Spleen (tissue), 11 donors: ENCODE measurements around the gene RAD51B. TPM values are rescaled to one million over a fixed set of nuclear protein-coding genes. Genes with fewer than 3 reads are reported as not detected.
A peak's percentile ranks its signal among the peaks of the same experiment; 100 is the strongest.
"Not testable (repeated sequence)": the region's sequence is repeated elsewhere in the genome, so short reads cannot be mapped to it uniquely, and the experiment has no call there.

Experiments used
- DNase-seq: peaks from one replicate; pipeline ENCODE4 v3.0.0-alpha.2; 2020
- H3K27ac ChIP-seq, 8 donors: fragments of 200-600 bp; sonication (generic) in 7 of 8; 1 replicate in 4 of 8; 2 replicates in 4 of 8; pipeline versions ENCODE4 v1.5.0 to v1.8.0; 2016 to 2021; ENCODE audit warnings: inconsistent platforms in 4 of 8, mild to moderate bottlenecking in 4 of 8, moderate library complexity in 1 of 8
- H3K27me3 ChIP-seq, 7 donors: fragments of 200-600 bp; sonication (generic) in 6 of 7; replicated peaks in 1 of 7; 1 replicate in 4 of 7; 2 replicates in 3 of 7; pipeline versions ENCODE4 v1.5.0 to v1.8.0; 2016 to 2021; ENCODE audit warnings: inconsistent platforms in 3 of 7, mild to moderate bottlenecking in 1 of 7
- H3K36me3 ChIP-seq, 6 donors: fragments of 200-600 bp; sonication (generic) in 5 of 6; 1 replicate in 4 of 6; 2 replicates in 2 of 6; pipeline versions ENCODE4 v1.5.0 to v1.8.0; 2016 to 2021; ENCODE audit warnings: inconsistent platforms in 2 of 6
- H3K4me1 ChIP-seq, 6 donors: fragments of 200-600 bp; sonication (generic) in 5 of 6; 1 replicate in 3 of 6; 2 replicates in 3 of 6; pipeline versions ENCODE4 v1.5.0 to v1.8.0; 2016 to 2021; ENCODE audit warnings: inconsistent platforms in 3 of 6
- H3K4me3 ChIP-seq, 8 donors: fragments of 200-600 bp; sonication (generic) in 7 of 8; 1 replicate in 4 of 8; 2 replicates in 4 of 8; pipeline versions ENCODE4 v1.5.0 to v1.8.0; 2016 to 2021; ENCODE audit warnings: inconsistent platforms in 4 of 8, mild to moderate bottlenecking in 4 of 8, moderate library complexity in 2 of 8
- H3K9me3 ChIP-seq, 8 donors: fragments of 200-600 bp; sonication (generic) in 7 of 8; 1 replicate in 4 of 8; 2 replicates in 4 of 8; pipeline versions ENCODE4 v1.5.0 to v1.8.0; 2016 to 2021; ENCODE audit warnings: inconsistent platforms in 4 of 8
- POLR2A ChIP-seq, 3 donors: fragments of 450-650 bp; IDR thresholded peaks; one replicate each; pipeline ENCODE4 v1.5.1; 2017; ENCODE audit warnings: antibody characterized with exemption in 3 of 3, mild to moderate bottlenecking in 1 of 3
- POLR2AphosphoS5 ChIP-seq, 3 donors: sonication (generic); formaldehyde crosslinking; IDR thresholded peaks; one replicate each; pipeline ENCODE4 v1.5.1; 2017; ENCODE audit warnings: antibody characterized with exemption in 3 of 3
- WGBS, 5 donors: extraction: QIAGEN DNeasy Blood & Tissue Kit in 3 of 5; methylation state at CpG; one replicate each; pipeline versions ENCODE4 v1.1.5 to v1.1.7; 2013 to 2018; 5-methylcytosine and 5-hydroxymethylcytosine counted together
- intact Hi-C: fragments of 100-400 bp; cut with DNase I; formaldehyde crosslinking; loops from one replicate; pipeline ENCODE4 v1.15.0; 2023; ENCODE audit warnings: low total_unique reads
- polyA plus RNA-seq, 3 donors: library from polyadenylated mRNA; stranded (reverse); fragments of 200-250 nt; gene quantifications; one replicate each; pipeline ENCODE4 v1.2.1, GENCODE V29; 2013
- total RNA-seq, 7 donors: library from RNA; depleted of rRNA in 3 of 7; stranded (reverse); fragments of >200 nt in 3 of 7; fragmentation: NEBNext Ultra II Directional in 4 of 7; extraction: Animal tissue kit (Norgen Biotek cat#: 25700) in 4 of 7; gene quantifications; one replicate each; pipeline versions ENCODE4 v1.1.0 to v1.2.1, GENCODE V29; 2016 to 2021
- TF ChIP-seq, protein P1 (sequence below), 11 experiments: fragments of 200-600 bp in 7 of 11; fragments of 450-650 bp in 4 of 11; sonication (generic) in 4 of 11; IDR thresholded peaks in 8 of 11; conservative IDR thresholded peaks in 3 of 11; 1 replicate in 7 of 11; 2 replicates in 4 of 11; pipeline versions ENCODE4 v1.4.0 to v1.8.0; 2016 to 2021; ENCODE audit warnings: antibody characterized with exemption in 11 of 11, inconsistent platforms in 4 of 11, mild to moderate bottlenecking in 1 of 11
- donor health status: healthy with polysubstance abuse.
- donor health status: DM: no; HTN: no; CAD: no; lungs with moderate emphysema.
- donor health status: DM: no; HTN: no; CAD: no.
- donor health status: Bipolar disorder and iron deficiency.
- donor health status: healthy.
- donor health status: DM: no; HTN: no; CAD: no.
- donor health status: DM: yes; HTN: yes; CAD: no.

RAD51B gene
- total and polyA plus RNA-seq, 10 donors: 4.2 to 43.7 (median 29.8) TPM

DNA sequence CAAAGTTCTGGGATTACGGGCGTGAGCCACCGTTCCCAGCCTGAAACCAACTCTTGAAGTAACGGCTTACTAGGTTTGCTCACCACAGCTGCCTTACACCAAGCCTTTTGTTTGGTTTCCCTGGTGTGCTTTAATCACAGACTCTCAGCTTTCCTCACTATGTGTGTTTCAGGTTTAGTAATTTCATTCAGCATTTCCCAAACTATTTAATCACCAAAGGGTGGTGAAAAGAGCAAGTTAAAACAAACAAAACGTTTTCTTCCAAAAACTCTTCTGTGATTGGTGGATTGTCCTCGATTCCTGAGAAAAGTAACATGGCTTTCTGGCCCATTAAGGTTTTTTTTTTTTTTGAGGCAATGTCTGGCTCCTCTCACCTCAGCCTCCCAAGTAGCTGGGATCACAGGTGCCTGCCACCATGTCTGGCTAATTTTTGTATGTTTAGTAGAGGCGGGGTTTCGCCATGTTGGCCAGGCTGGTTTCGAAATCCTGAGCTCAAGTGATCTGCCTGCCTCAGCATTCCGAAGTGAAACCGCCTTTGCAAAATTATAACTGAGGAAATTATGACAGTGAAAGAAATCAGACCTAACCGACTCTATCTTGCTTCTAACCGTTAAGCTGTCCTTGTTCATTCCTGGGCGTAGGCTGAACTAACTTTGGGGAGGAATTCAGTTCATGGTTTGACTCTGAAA is 1.7 kb upstream of the RAD51B start:
- 69 to 90% (median 80%) methylated on average over 14 of the region's 14 CpGs for WGBS, 5 donors
- Histone ChIP-seq H3K27ac (peak overlapping the region in 6 of 8 donors; percentile 36 to 90 (median 86)), H3K27me3 (no peaks in the 10 kb centered on the region), H3K36me3 (peaks cover 0 to 16% (median 9%) of the 10 kb centered on the region in 6 donors), H3K4me1 (peaks cover 32 to 78% (median 59%) of the 10 kb centered on the region in 6 donors), H3K9me3 (no peaks in the 10 kb centered on the region), H3K4me3 (peak overlapping the region in 1 of 8 donors; percentile 95)
- intact Hi-C loops: no loop called here
- no peak for DNase-seq
- TF ChIP-seq POLR2AphosphoS5 (IDR thresholded peaks at IDR 0.05): no peak
- TF ChIP-seq, protein P1, sequence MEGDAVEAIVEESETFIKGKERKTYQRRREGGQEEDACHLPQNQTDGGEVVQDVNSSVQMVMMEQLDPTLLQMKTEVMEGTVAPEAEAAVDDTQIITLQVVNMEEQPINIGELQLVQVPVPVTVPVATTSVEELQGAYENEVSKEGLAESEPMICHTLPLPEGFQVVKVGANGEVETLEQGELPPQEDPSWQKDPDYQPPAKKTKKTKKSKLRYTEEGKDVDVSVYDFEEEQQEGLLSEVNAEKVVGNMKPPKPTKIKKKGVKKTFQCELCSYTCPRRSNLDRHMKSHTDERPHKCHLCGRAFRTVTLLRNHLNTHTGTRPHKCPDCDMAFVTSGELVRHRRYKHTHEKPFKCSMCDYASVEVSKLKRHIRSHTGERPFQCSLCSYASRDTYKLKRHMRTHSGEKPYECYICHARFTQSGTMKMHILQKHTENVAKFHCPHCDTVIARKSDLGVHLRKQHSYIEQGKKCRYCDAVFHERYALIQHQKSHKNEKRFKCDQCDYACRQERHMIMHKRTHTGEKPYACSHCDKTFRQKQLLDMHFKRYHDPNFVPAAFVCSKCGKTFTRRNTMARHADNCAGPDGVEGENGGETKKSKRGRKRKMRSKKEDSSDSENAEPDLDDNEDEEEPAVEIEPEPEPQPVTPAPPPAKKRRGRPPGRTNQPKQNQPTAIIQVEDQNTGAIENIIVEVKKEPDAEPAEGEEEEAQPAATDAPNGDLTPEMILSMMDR (IDR thresholded peaks at IDR 0.05 in 8 of 11, conservative IDR thresholded peaks at IDR 0.05 in 3 of 11): no peak
- no peak for TF ChIP-seq POLR2A (IDR thresholded peaks at IDR 0.05)

DNA sequence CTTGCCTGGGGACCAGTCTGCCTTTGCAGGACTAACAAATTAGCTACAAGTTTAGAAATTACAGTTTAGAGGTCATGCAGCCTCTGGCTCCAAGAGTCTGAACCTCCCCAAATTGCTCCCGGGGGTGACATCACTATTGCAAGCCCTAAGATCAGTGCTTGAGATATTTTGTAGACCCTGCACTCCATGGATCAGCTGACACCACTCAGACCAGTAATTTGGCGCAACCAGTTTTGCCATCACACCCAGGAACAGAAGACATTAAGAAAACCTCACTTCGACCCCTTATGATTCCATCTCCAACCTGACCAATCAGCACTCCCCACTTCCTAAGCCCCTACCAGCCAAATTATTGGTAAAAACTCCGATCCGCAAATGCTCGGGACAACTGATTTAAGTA is 1.1 kb upstream of the RAD51B start:
- H3K9me3 ChIP-seq, DNase-seq, intact Hi-C loops, H3K27me3 ChIP-seq, H3K36me3 ChIP-seq: not testable (repeated sequence)
- H3K27ac ChIP-seq: peak overlapping the region in 6 of 8 donors; percentile 36 to 90 (median 86)
- peak overlapping the region in 1 of 8 donors; percentile 81 for H3K4me3 ChIP-seq
- H3K4me1 ChIP-seq: peaks cover 32 to 72% (median 58%) of the 10 kb centered on the region in 6 donors
- WGBS, 5 donors: 80 to 96% (median 87%) methylated on average over 6 of the region's 6 CpGs

DNA sequence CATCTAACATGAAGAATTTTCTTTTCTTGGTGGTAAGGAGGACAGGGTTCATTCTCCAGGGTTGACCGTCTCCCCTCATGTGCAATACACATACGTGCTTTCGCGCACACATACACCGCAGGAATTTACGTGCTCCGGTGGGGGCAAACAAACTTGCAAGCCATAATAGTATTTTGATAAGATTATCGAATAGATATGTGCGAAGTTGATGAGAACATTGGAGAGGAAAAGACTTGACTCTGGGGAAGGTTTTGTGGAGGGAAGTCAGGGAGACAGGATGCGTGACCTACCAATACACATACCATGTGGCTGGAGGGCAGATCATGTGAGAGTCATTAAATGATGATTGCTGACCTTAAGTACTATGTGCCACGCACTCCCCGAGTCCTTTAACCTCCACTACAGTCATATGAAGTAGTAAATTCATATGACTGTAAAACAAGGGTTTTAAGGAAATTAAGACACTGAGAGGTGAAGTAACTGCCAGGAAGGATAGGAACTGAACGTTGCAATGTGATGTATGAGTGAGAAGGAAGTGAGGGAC is 921 bp downstream of the RAD51B start:
- H3K27me3 ChIP-seq: no peaks in the 10 kb centered on the region
- H3K36me3 ChIP-seq: peaks cover 0 to 17% (median 5%) of the 10 kb centered on the region in 6 donors
- peak overlapping the region in 7 of 8 donors; percentile 79 to 90 (median 85) for H3K27ac ChIP-seq
- peaks cover 23 to 52% (median 37%) of the 10 kb centered on the region in 6 donors for H3K4me1 ChIP-seq
- intact Hi-C loops: no loop called here
- no peaks in the 10 kb centered on the region for H3K9me3 ChIP-seq
- TF ChIP-seq, protein P1 (IDR thresholded peaks at IDR 0.05 in 8 of 11, conservative IDR thresholded peaks at IDR 0.05 in 3 of 11): no peak
- TF ChIP-seq POLR2A (IDR thresholded peaks at IDR 0.05) (no peak), POLR2AphosphoS5 (IDR thresholded peaks at IDR 0.05) (no peak)
- no peak for DNase-seq
- WGBS, 5 donors: 13 to 34% (median 20%) methylated on average over 13 of the region's 13 CpGs
- H3K4me3 ChIP-seq: peak overlapping the region; percentile 80 to 94 (median 86)

DNA sequence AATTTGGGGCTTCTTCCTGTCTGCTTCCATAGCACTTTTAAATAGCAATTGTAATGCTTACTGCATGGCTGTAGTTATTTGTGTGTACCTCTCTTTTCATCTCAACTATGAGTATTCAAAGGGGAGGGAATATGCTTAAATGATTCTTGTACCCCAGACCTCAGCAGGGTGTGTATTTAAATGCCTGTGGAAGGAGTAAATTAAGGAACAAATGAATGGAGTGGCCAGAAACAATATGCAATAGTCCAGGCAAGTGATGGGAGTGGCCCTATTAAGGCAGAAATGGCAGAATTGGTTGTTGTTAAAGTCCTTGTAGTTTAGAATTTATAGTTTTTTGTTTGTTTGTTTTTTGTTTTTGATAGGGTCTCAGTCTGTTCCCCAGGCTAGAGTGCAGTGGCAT is 1.5 kb downstream of the RAD51B start:
- peaks cover 0 to 24% (median 8%) of the 10 kb centered on the region in 6 donors for H3K36me3 ChIP-seq
- no peaks in the 10 kb centered on the region for H3K27me3 ChIP-seq
- no peak for DNase-seq
- H3K4me3 ChIP-seq: peak overlapping the region in 2 of 8 donors; percentile 81 to 85
- H3K9me3 ChIP-seq: no peaks in the 10 kb centered on the region
- peak overlapping the region in 5 of 8 donors; percentile 83 to 90 (median 86) for H3K27ac ChIP-seq
- TF ChIP-seq POLR2A (IDR thresholded peaks at IDR 0.05): no peak
- no peak for TF ChIP-seq POLR2AphosphoS5 (IDR thresholded peaks at IDR 0.05)
- TF ChIP-seq, protein P1 (IDR thresholded peaks at IDR 0.05 in 8 of 11, conservative IDR thresholded peaks at IDR 0.05 in 3 of 11): no peak
- intact Hi-C loops: no loop called here
- H3K4me1 ChIP-seq: peaks cover 19 to 46% (median 32%) of the 10 kb centered on the region in 6 donors
